Mesenchymal stem cell (in vitro differentiated cells and primary cell): ENCODE measurements around the gene RGS10.
A peak's percentile ranks its signal among the peaks of the same experiment; 100 is the strongest.

ENCODE experiments used
- DNase-seq: peaks from one replicate; pipeline ENCODE4 v3.0.0-alpha.2; 2013
- H2AFZ ChIP-seq: one replicate; pipeline ENCODE4 v1.6.1; 2013; ENCODE audit warnings: low read depth, mild to moderate bottlenecking, control low read depth, inconsistent platforms, low read length, moderate library complexity
- H2AK5ac ChIP-seq: 2 replicates; pipeline ENCODE4 v1.6.1; 2013; ENCODE audit warnings: low read length, moderate library complexity, mild to moderate bottlenecking, inconsistent platforms; ENCODE audit not compliant: severe bottlenecking
- H2BK120ac ChIP-seq: one replicate; pipeline ENCODE4 v1.6.1; 2013; ENCODE audit warnings: low read depth, mild to moderate bottlenecking, inconsistent platforms, low read length, moderate library complexity
- H2BK12ac ChIP-seq, 2 experiments: one replicate each; pipeline ENCODE4 v1.6.1; 2013; ENCODE audit warnings: inconsistent platforms in 2 of 2, low read length in 2 of 2, mild to moderate bottlenecking in 2 of 2, moderate library complexity in 2 of 2, control low read depth in 1 of 2
- H2BK15ac ChIP-seq: one replicate; pipeline ENCODE4 v1.6.1; 2013; ENCODE audit warnings: mild to moderate bottlenecking, low read depth, inconsistent platforms; ENCODE audit not compliant: poor library complexity, severe bottlenecking
- H2BK5ac ChIP-seq: 2 replicates; pipeline ENCODE4 v1.6.1; 2013; ENCODE audit warnings: low read depth, mild to moderate bottlenecking, low read length, control low read depth, inconsistent platforms; ENCODE audit not compliant: poor library complexity, severe bottlenecking
- H3K14ac ChIP-seq, 2 experiments: one replicate each; pipeline ENCODE4 v1.6.1; 2013; ENCODE audit warnings: inconsistent platforms in 2 of 2, low read length in 2 of 2, control low read depth in 1 of 2, mild to moderate bottlenecking in 1 of 2, moderate library complexity in 1 of 2
- H3K18ac ChIP-seq, 2 experiments: one replicate each; pipeline ENCODE4 v1.6.1; 2013; ENCODE audit warnings: inconsistent platforms in 2 of 2, low read length in 2 of 2, control low read depth in 1 of 2, low read depth in 1 of 2, mild to moderate bottlenecking in 1 of 2
- H3K23ac ChIP-seq, 2 experiments: one replicate each; pipeline ENCODE4 v1.6.1; 2013; ENCODE audit warnings: inconsistent platforms in 2 of 2, low read length in 2 of 2, mild to moderate bottlenecking in 2 of 2, moderate library complexity in 2 of 2, control low read depth in 1 of 2
- H3K27ac ChIP-seq: 2 replicates; pipeline ENCODE4 v1.5.1; 2013; ENCODE audit warnings: mild to moderate bottlenecking, moderate library complexity, low read length, control low read depth, inconsistent platforms; ENCODE audit not compliant: poor library complexity, severe bottlenecking
- H3K27me3 ChIP-seq, 2 experiments: 2 replicates each; pipeline versions ENCODE4 v1.6.1 to v1.7.0; 2013; ENCODE audit warnings: low read length in 2 of 2, mild to moderate bottlenecking in 2 of 2, moderate library complexity in 2 of 2, control low read depth in 1 of 2, inconsistent platforms in 1 of 2; ENCODE audit not compliant: control insufficient read depth in 1 of 2, insufficient read depth in 1 of 2
- H3K36me3 ChIP-seq, 2 experiments: 2 replicates each; pipeline versions ENCODE4 v1.6.1 to v1.7.0; 2013; ENCODE audit warnings: low read length in 2 of 2, control low read depth in 1 of 2, inconsistent platforms in 1 of 2, low read depth in 1 of 2, mild to moderate bottlenecking in 1 of 2; ENCODE audit not compliant: insufficient read depth in 2 of 2, control insufficient read depth in 1 of 2
- H3K4ac ChIP-seq, 2 experiments: one replicate each; pipeline ENCODE4 v1.6.1; 2013; ENCODE audit warnings: inconsistent platforms in 2 of 2, low read length in 2 of 2, mild to moderate bottlenecking in 2 of 2, moderate library complexity in 2 of 2, control low read depth in 1 of 2, low read depth in 1 of 2
- H3K4me1 ChIP-seq: 2 replicates; pipeline ENCODE4 v1.6.1; 2013; ENCODE audit warnings: low read depth, low read length, control low read depth; ENCODE audit not compliant: control insufficient read depth, insufficient read depth
- H3K4me2 ChIP-seq: 2 replicates; pipeline ENCODE4 v1.6.1; 2013; ENCODE audit warnings: low read length, mild to moderate bottlenecking, inconsistent platforms; ENCODE audit not compliant: poor library complexity, severe bottlenecking
- H3K4me3 ChIP-seq, 2 experiments: 2 replicates each; pipeline versions ENCODE4 v1.5.1 to v1.7.0; 2013; ENCODE audit warnings: low read length in 2 of 2, mild to moderate bottlenecking in 2 of 2, control low read depth in 1 of 2, low read depth in 1 of 2; ENCODE audit not compliant: insufficient read depth in 1 of 2
- H3K79me1 ChIP-seq: replicated peaks from 2 replicates; pipeline ENCODE4 v1.6.1; 2013; ENCODE audit warnings: mild to moderate bottlenecking, control low read depth, low read length, inconsistent platforms; ENCODE audit not compliant: poor library complexity, severe bottlenecking
- H3K9ac ChIP-seq: 2 replicates; pipeline ENCODE4 v1.7.0; 2013; ENCODE audit warnings: mild to moderate bottlenecking, low read length, moderate library complexity
- H3K9me3 ChIP-seq: 2 replicates; pipeline ENCODE4 v1.7.0; 2013; ENCODE audit warnings: mild to moderate bottlenecking, low read length; ENCODE audit not compliant: control insufficient read depth
- H4K8ac ChIP-seq: one replicate; pipeline ENCODE4 v1.6.1; 2013; ENCODE audit warnings: inconsistent platforms, mild to moderate bottlenecking, low read length, moderate library complexity
- H4K91ac ChIP-seq: one replicate; pipeline ENCODE4 v1.6.1; 2013; ENCODE audit warnings: mild to moderate bottlenecking, low read length, inconsistent platforms
- WGBS: methylation state at CpG from one replicate; pipeline ENCODE4 v1.1.7; 2013; ENCODE audit warnings: mixed read lengths; 5-methylcytosine and 5-hydroxymethylcytosine counted together

Gene RGS10

GRCh38 chr10:119518176-119518575 is 24.3 kb downstream of the RGS10 start:
- Histone ChIP-seq H3K27me3 (no peaks in the 10 kb centered on the region), H2AFZ (no peak overlapping the region), H4K8ac (peak overlapping the region; percentile 93), H3K18ac (peak overlapping the region; percentile 90 to 91), H3K4ac (peak overlapping the region; percentile 6 to 88), H3K14ac (peak overlapping the region; percentile 1 to 82), H2BK12ac (peak overlapping the region; percentile 37 to 96), H3K36me3 (peaks cover 6 to 36% of the 10 kb centered on the region in 2 experiments), H3K4me1 (peaks cover 30% of the 10 kb centered on the region), H3K79me1 (peaks cover 7% of the 10 kb centered on the region), H3K9ac (no peak overlapping the region), H2BK5ac (no peak overlapping the region), H2AK5ac (no peak overlapping the region), H3K23ac (no peak overlapping the region), H3K4me2 (no peak overlapping the region), H3K9me3 (no peaks in the 10 kb centered on the region), H2BK120ac (peak overlapping the region; percentile 96), H4K91ac (peak overlapping the region; percentile 93), H3K27ac (no peak overlapping the region), H2BK15ac (peak overlapping the region; percentile 87), H3K4me3 (no peak overlapping the region)
- DNase-seq = no peak
- WGBS = 96% methylated on average over 9 of the region's 9 CpGs

GRCh38 chr10:119517235-119518141 is 25.0 kb downstream of the RGS10 start:
- Histone ChIP-seq H3K36me3 (peaks cover 6 to 41% of the 10 kb centered on the region in 2 experiments), H3K4me1 (peaks cover 28% of the 10 kb centered on the region), H3K9ac (no peak overlapping the region), H2BK15ac (peak overlapping the region; percentile 75), H3K27ac (peak overlapping the region; percentile 39), H2AK5ac (peak overlapping the region; percentile 29), H3K4me3 (no peak overlapping the region), H3K4me2 (no peak overlapping the region), H3K9me3 (no peaks in the 10 kb centered on the region), H2BK12ac (peak overlapping the region; percentile 84 to 89), H4K91ac (peak overlapping the region; percentile 92), H3K18ac (peak overlapping the region; percentile 90 to 91), H3K79me1 (peaks cover 7% of the 10 kb centered on the region), H3K23ac (no peak overlapping the region), H3K4ac (peak overlapping the region; percentile 19 to 90), H2AFZ (no peak overlapping the region), H2BK120ac (peak overlapping the region; percentile 96), H3K27me3 (no peaks in the 10 kb centered on the region), H4K8ac (peak overlapping the region; percentile 95), H2BK5ac (no peak overlapping the region), H3K14ac (peak overlapping the region in 1 of 2 experiments; percentile 75)
- peak; percentile 86 for DNase-seq
- WGBS = 55% methylated on average over 17 of the region's 21 CpGs

DNA sequence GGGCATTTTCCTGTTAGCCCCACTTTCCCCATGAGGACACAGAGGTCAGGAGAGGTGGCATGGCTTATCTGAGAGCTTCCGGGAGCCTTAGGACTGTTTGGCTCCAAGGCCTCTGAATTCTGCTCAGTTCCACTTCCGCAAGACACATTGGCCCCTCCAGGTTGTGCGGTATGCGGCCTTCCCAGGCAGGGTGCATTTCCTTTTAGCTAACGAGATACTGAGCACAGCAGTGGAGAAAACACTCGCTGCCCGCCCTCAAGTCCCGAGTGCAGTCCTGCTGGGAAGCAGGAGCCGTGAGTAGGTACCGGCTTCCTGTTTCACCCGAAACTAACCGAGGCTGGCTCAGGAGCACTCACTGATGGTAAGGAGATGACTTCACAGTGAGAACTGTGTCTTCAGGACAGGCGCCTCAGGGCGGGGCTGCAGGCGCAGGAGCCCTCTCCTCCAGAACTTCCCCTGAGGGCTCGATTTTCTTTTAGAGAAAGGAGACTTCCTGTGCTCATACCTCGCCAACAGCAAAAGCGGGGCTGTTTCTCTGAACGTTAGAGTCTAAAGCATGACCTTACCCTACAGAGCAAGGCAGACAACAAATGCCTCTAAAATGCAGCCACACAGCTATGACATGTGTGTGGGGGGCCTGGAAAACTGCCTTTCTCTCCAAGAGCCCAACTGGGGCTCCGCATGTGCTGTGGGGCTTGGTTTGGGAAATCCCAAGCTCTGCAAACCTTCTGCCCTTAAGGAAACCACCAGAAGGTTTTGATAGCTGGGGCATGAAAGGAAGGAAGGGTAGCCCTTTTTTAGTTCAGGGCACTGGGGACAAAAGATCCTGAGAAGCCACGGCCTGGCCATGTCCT is 25.9 kb downstream of the RGS10 start:
- Histone ChIP-seq H3K9me3 (no peaks in the 10 kb centered on the region), H2AK5ac (peak overlapping the region; percentile 29), H3K14ac (peak overlapping the region in 1 of 2 experiments; percentile 75), H2BK12ac (peak overlapping the region; percentile 84 to 89), H3K79me1 (peaks cover 7% of the 10 kb centered on the region), H3K36me3 (peaks cover 12 to 49% of the 10 kb centered on the region in 2 experiments), H3K27me3 (no peaks in the 10 kb centered on the region), H3K4me2 (peak overlapping the region; percentile 6), H2BK120ac (peak overlapping the region; percentile 80), H3K4me3 (no peak overlapping the region), H2AFZ (no peak overlapping the region), H3K27ac (peak overlapping the region; percentile 39), H3K9ac (no peak overlapping the region), H3K18ac (peak overlapping the region; percentile 86 to 91), H2BK5ac (no peak overlapping the region), H3K23ac (peak overlapping the region in 1 of 2 experiments; percentile 5), H2BK15ac (peak overlapping the region; percentile 85), H4K8ac (peak overlapping the region; percentile 95), H3K4me1 (peaks cover 26% of the 10 kb centered on the region), H3K4ac (peak overlapping the region; percentile 19 to 77), H4K91ac (peak overlapping the region; percentile 92)
- peak; percentile 70 for DNase-seq
- WGBS = 34% methylated on average over 21 of the region's 21 CpGs
